GM13977 (cell line): ENCODE measurements around the gene ZNF428.
"Not testable (repeated sequence)": the region's sequence is repeated elsewhere in the genome, so short reads cannot be mapped to it uniquely, and the experiment has no call there.

Experiments used
- DNase-seq: peaks from one replicate; pipeline ENCODE4 v3.0.0; 2012; ENCODE audit warnings: low spot score
- CTCF ChIP-seq: IDR thresholded peaks from 2 replicates; pipeline ENCODE4 v1.5.1; 2012; ENCODE audit warnings: mild to moderate bottlenecking, control low read depth; ENCODE audit not compliant: insufficient read depth; ENCODE audit errors: extremely low read depth, missing control alignments
- in situ Hi-C: fragments of 300-500 bp; cut with MboI; formaldehyde crosslinking; loops from one replicate; pipeline ENCODE4 v1.12.0; 2022; ENCODE audit warnings: low sequenced_read_pairs, low pct_unique_long_range_greater_than_20kb, mixed read lengths, inconsistent platforms; ENCODE audit not compliant: unreplicated experiment

Gene ZNF428

GRCh38 chr19:43641333-43641732 lies 21.9 kb upstream of the ZNF428 start:
- TF ChIP-seq CTCF = no peak
- in situ Hi-C loops = no loop called here
- no peak for DNase-seq

- DNase-seq = no peak
- no peak for TF ChIP-seq CTCF
- in situ Hi-C loops = no loop called here
Observed at GRCh38 chr19:43640424-43640757, 21.0 kb upstream of the ZNF428 start.

- in situ Hi-C loops = no loop called here
- DNase-seq = peak; percentile 82
- TF ChIP-seq CTCF = no peak
Observed at GRCh38 chr19:43639519-43640423, 20.3 kb upstream of the ZNF428 start, which contains the start of gene CADM4. Gene CADM4 (minus strand): TSS chr19:43639850. CDS start chr19:43639790, 60 bp downstream.

GRCh38 chr19:43638995-43639518 lies 19.6 kb upstream of the ZNF428 start:
- in situ Hi-C loops = no loop called here
- no peak for TF ChIP-seq CTCF
- no peak for DNase-seq

- TF ChIP-seq CTCF = no peak
- DNase-seq = no peak
- in situ Hi-C loops = no loop called here
Observed at GRCh38 chr19:43638214-43638994, 19.0 kb upstream of the ZNF428 start.

- TF ChIP-seq CTCF = no peak
- in situ Hi-C loops = no loop called here
- DNase-seq = no peak
Observed at GRCh38 chr19:43636121-43636683, 16.8 kb upstream of the ZNF428 start.

- DNase-seq, in situ Hi-C loops: not testable (repeated sequence)
Observed at GRCh38 chr19:43635561-43635940, 16.1 kb upstream of the ZNF428 start.
